D721Med (cell line): ENCODE measurements around the gene KREMEN2.
A peak's percentile ranks its signal among the peaks of the same experiment; 100 is the strongest.
"Not testable (repeated sequence)": the region's sequence is repeated elsewhere in the genome, so short reads cannot be mapped to it uniquely, and the experiment has no call there.

Experiments
- DNase-seq: peaks from one replicate; pipeline ENCODE4 v3.0.0; 2011; ENCODE audit warnings: low spot score; ENCODE audit not compliant: insufficient read length
- FAIRE-seq: peaks from 2 replicates; lab custom pipeline; 2011; peaks lifted over from hg19 to GRCh38; lab: Jason Lieb, UNC
- CTCF ChIP-seq: IDR thresholded peaks from 2 replicates; pipeline ENCODE4 v1.5.1; 2012; ENCODE audit warnings: mild to moderate bottlenecking, control low read depth; ENCODE audit not compliant: insufficient read depth; ENCODE audit errors: missing control alignments

Gene KREMEN2

GRCh38 chr16:2933701-2934100, 30.4 kb upstream of the KREMEN2 start:
- DNase-seq: no peak
- FAIRE-seq: no peak
- no peak for TF ChIP-seq CTCF

GRCh38 chr16:2934450-2934849, 29.6 kb upstream of the KREMEN2 start:
- FAIRE-seq: no peak
- TF ChIP-seq CTCF: no peak
- DNase-seq: peak; percentile 7

GRCh38 chr16:2936436-2937011, 27.6 kb upstream of the KREMEN2 start:
- peak; percentile 5 for DNase-seq

GRCh38 chr16:2937170-2937569, 26.9 kb upstream of the KREMEN2 start:
- no peak for TF ChIP-seq CTCF
- DNase-seq (no peak), FAIRE-seq (no peak)

More at GRCh38 chr16:2936436-2937011, 27.6 kb upstream of the KREMEN2 start:
- FAIRE-seq: no peak
- no peak for TF ChIP-seq CTCF

- FAIRE-seq: no peak
Measured at GRCh38 chr16:2938206-2938605, 25.9 kb upstream of the KREMEN2 start.

GRCh38 chr16:2939968-2940367, 24.1 kb upstream of the KREMEN2 start:
- FAIRE-seq: no peak
- no peak for TF ChIP-seq CTCF
- DNase-seq: no peak

More at GRCh38 chr16:2938206-2938605, 25.9 kb upstream of the KREMEN2 start:
- DNase-seq: no peak
- TF ChIP-seq CTCF: no peak

GRCh38 chr16:2942045-2942444, 22.0 kb upstream of the KREMEN2 start:
- no peak for TF ChIP-seq CTCF
- FAIRE-seq: no peak
- no peak for DNase-seq

- not testable (repeated sequence) for FAIRE-seq, DNase-seq
Measured at GRCh38 chr16:2943716-2944115, 20.4 kb upstream of the KREMEN2 start.
